ENCODE results near the gene OR5AU1. TPM values are rescaled to one million over a fixed set of nuclear protein-coding genes. Genes with fewer than 3 reads are reported as not detected.

OR5AU1 gene
- total RNA-seq = not detected

GRCh38 chr14:21155963-21156362 is at the start of gene OR5AU1:
TSS of gene OR5AU1 (minus strand) at chr14:21156063. CDS start at chr14:21155872, 191 bp downstream.
- in situ Hi-C loops (cut with MboI; ENCODE audit: low sequenced_read_pairs in 4 of 4) (no loop called here), intact Hi-C loops (cut with DNase I; ENCODE audit: low total_unique reads) (no loop called here)
- Histone ChIP-seq H3K9me3 (no peaks in the 10 kb centered on the region), H3K27ac (no peak within 1 kb of the TSS), H3K4me3 (no peak within 1 kb of the TSS), H3K4me1 (no peaks in the 10 kb centered on the region), H3K36me3 (no peaks in the 10 kb centered on the region), H3K27me3 (no peaks in the 10 kb centered on the region)
- no peak for DNase-seq
- TF ChIP-seq CTCF (IDR thresholded peaks at IDR 0.05 in 4 of 5, conservative IDR thresholded peaks at IDR 0.05 in 1 of 5) (no peak), POLR2A (IDR thresholded peaks at IDR 0.05) (no peak)
- ATAC-seq = no peak

DNA sequence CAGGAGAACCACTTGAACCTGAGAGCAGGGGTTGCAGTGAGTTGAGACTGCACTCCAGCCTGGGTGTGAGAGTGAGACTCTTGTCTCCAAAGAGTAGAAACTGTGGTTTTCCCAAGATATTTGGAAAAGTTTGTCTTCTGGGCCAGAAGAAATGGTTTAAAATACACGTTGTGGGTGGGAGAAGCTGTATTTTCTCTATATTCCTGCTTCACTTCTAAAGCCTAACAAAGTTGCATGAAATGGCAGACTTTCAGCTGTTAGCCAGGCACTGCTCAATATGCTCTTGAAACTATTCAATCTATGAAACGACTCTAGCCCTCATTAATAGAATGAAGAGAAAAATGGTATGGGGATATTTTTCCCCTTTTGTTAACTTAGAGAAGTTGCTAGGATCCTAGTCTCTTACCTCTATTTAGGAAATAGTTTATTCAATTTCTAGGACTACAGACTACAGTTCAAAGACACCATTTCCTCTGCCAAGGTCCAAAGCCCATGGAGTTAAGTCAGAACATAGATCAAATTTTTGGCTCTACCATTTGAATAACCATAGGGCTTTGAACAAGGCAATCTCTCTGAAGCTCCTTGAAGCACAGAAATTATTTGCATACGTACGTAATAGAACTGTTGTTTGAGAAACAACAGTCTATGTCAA is 49.3 kb upstream of the OR5AU1 start:
- ATAC-seq (no peak), DNase-seq (no peak)
- in situ Hi-C loops (cut with MboI; ENCODE audit: low sequenced_read_pairs in 4 of 4) (no loop called here), intact Hi-C loops (cut with DNase I; ENCODE audit: low total_unique reads) (no loop called here)
- Histone ChIP-seq H3K36me3 (peaks cover 0 to 35% of the 10 kb centered on the region in 2 donors), H3K27ac (peak overlapping the region in 1 of 4 donors; percentile 5), H3K4me1 (peaks cover 0 to 3% of the 10 kb centered on the region in 2 donors), H3K4me3 (no peak overlapping the region), H3K27me3 (no peaks in the 10 kb centered on the region), H3K9me3 (no peaks in the 10 kb centered on the region)
- TF ChIP-seq POLR2A (IDR thresholded peaks at IDR 0.05) (no peak), CTCF (IDR thresholded peaks at IDR 0.05 in 4 of 5, conservative IDR thresholded peaks at IDR 0.05 in 1 of 5) (no peak)

DNA sequence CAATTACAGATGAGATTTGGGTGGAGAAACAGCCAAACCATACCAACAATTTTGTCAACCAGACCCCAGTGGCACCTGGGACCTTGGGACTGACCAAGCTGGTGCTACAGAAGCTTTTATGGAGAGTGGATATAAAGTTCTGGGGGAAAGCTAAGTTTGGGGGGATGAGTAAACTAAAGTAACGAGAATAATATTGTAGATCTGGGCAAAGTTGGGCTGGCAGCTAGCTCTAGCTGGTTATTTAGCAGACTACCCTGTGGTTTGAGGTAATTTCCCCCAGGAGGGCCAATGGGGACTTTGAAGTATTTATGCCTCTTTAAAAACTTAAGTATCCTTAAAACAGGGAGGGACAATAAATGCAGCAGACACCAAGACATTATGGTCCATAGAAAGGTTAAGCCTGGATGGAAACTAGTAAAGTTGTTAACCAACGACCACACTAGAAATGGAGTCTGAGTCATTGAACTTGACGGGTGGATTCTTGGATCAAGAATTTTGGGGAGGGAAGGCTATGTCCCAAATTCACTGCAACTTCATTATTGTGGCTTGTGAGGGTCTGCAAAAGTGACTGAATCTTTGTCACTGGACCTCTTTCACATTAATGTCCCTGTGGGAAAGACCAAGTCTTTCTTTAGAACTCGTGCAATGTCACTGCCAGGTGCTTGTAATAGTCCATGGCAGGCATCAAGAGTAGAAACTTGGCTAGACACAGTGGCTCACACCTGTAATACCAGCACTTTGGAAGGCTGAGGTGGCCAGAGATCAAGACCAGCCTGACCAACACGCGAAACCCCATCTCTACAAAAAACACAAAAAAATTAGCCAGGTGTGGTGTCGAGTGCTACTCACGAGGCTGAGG is 48.5 kb upstream of the OR5AU1 start:
- H3K36me3 ChIP-seq = peaks cover 0 to 28% of the 10 kb centered on the region in 2 donors
- H3K4me3 ChIP-seq = no peak overlapping the region
- peaks cover 0 to 3% of the 10 kb centered on the region in 2 donors for H3K4me1 ChIP-seq
- TF ChIP-seq POLR2A (IDR thresholded peaks at IDR 0.05) = no peak
- no peaks in the 10 kb centered on the region for H3K9me3 ChIP-seq
- H3K27me3 ChIP-seq = no peaks in the 10 kb centered on the region
- H3K27ac ChIP-seq = peak overlapping the region in 1 of 4 donors; percentile 5
- in situ Hi-C loops (cut with MboI; ENCODE audit: low sequenced_read_pairs in 4 of 4) (no loop called here), intact Hi-C loops (cut with DNase I; ENCODE audit: low total_unique reads) (no loop called here)
- ATAC-seq (no peak), DNase-seq (no peak)

DNA sequence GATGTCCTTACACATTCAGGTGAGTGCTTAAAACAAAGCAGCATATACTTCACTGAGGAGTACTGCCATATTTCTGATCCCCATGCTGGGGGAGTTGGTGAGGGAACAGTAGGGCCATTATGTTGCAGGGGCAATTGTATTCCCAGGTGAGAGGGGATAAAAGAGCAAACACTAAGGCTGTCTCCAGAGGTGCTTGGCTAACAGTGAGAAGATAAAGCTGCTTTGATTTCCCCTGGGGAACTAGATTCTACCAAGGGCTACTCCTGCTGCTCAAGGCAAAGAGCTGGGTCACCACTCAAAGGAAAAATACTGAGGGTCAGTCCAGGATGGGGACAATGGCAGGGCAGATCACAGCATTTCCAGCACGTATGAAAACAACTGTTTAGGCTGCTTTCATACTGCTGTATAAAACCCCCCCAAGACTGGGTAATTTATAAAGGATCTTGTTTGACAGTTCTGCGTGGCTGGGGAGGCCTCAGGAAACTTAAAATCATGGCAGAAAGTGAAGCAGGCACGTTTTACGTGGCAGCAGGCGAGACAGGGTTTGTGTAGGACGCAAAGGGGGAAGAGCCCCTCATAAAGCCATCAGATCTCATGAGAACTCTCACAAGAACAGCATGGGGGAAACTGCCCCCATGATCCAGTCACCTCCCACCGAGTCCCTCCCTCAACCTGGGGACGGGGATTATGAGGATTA is 47.8 kb upstream of the OR5AU1 start:
- Histone ChIP-seq H3K9me3 (no peaks in the 10 kb centered on the region), H3K4me1 (peaks cover 0 to 3% of the 10 kb centered on the region in 2 donors), H3K27ac (no peak overlapping the region), H3K4me3 (no peak overlapping the region), H3K27me3 (no peaks in the 10 kb centered on the region), H3K36me3 (peaks cover 0 to 20% of the 10 kb centered on the region in 2 donors)
- DNase-seq (no peak), ATAC-seq (no peak)
- no peak for TF ChIP-seq POLR2A (IDR thresholded peaks at IDR 0.05)
- no peak for TF ChIP-seq CTCF (IDR thresholded peaks at IDR 0.05 in 4 of 5, conservative IDR thresholded peaks at IDR 0.05 in 1 of 5)
- in situ Hi-C loops (cut with MboI; ENCODE audit: low sequenced_read_pairs in 4 of 4) = no loop called here
- intact Hi-C loops (cut with DNase I; ENCODE audit: low total_unique reads) = no loop called here

All from gastrocnemius medialis (tissue), 4 donors.